Type B pancreatic cell (in vitro differentiated cells): Measurements from ENCODE around the gene GPC6. TPM values are rescaled to one million over a fixed set of nuclear protein-coding genes. Genes with fewer than 3 reads are reported as not detected.
"Not testable (repeated sequence)": the region's sequence is repeated elsewhere in the genome, so short reads cannot be mapped to it uniquely, and the experiment has no call there.

Experiments
- DNase-seq: peaks from one replicate; pipeline ENCODE4 v3.0.0; 2021; ENCODE audit warnings: mixed read lengths; ENCODE audit not compliant: unreplicated experiment; ENCODE audit errors: extremely low spot score
- H3K27ac Mint-ChIP-seq: 2 replicates; pipeline ENCODE4 v1.8.0; 2021; ENCODE audit warnings: mild to moderate bottlenecking, mixed read lengths
- H3K27me3 Mint-ChIP-seq: 2 replicates; pipeline ENCODE4 v1.8.0; 2021; ENCODE audit warnings: mixed read lengths
- H3K36me3 Mint-ChIP-seq: 2 replicates; pipeline ENCODE4 v1.8.0; 2021; ENCODE audit warnings: mixed read lengths
- H3K4me1 Mint-ChIP-seq: one replicate; pipeline ENCODE4 v1.8.0; 2021; ENCODE audit warnings: mixed read lengths; ENCODE audit not compliant: unreplicated experiment
- H3K4me3 Mint-ChIP-seq: 2 replicates; pipeline ENCODE4 v1.8.0; 2021; ENCODE audit warnings: mild to moderate bottlenecking, mixed read lengths
- H3K9me3 Mint-ChIP-seq: 2 replicates; pipeline ENCODE4 v1.8.0; 2021; ENCODE audit warnings: mixed read lengths
- CTCF ChIP-seq: fragments of 200-600 bp; sonication (generic); conservative IDR thresholded peaks from 2 replicates; pipeline ENCODE4 v1.5.0; 2021; ENCODE audit warnings: antibody characterized with exemption, mild to moderate bottlenecking
- total RNA-seq: library from RNA; stranded (reverse); gene quantifications from 2 replicates; pipeline ENCODE4 v1.2.1, GENCODE V29; 2021; ENCODE audit warnings: low replicate concordance

The GPC6 gene
- total RNA-seq, 1 donor from 2014 or later: 30.5 TPM

- no peak for DNase-seq
- H3K4me1 Mint-ChIP-seq: peaks cover 6% of the 10 kb centered on the region
- H3K9me3 Mint-ChIP-seq: no peaks in the 10 kb centered on the region
- no peak overlapping the region for H3K4me3 Mint-ChIP-seq
- H3K27me3 Mint-ChIP-seq: no peaks in the 10 kb centered on the region
- TF ChIP-seq CTCF: no peak
- H3K27ac Mint-ChIP-seq: no peak overlapping the region
- H3K36me3 Mint-ChIP-seq: no peaks in the 10 kb centered on the region
These were observed 223.6 kb downstream of the GPC6 start for GRCh38 chr13:93450191-93450621.

GRCh38 chr13:93450761-93451160 is 224.2 kb downstream of the GPC6 start:
- DNase-seq: no peak
- Mint-ChIP-seq H3K27ac (no peak overlapping the region), H3K9me3 (no peaks in the 10 kb centered on the region), H3K27me3 (no peaks in the 10 kb centered on the region), H3K4me1 (peaks cover 12% of the 10 kb centered on the region), H3K4me3 (no peak overlapping the region), H3K36me3 (no peaks in the 10 kb centered on the region)
- TF ChIP-seq CTCF: no peak

- H3K36me3 Mint-ChIP-seq, H3K9me3 Mint-ChIP-seq, H3K4me3 Mint-ChIP-seq, H3K27ac Mint-ChIP-seq, DNase-seq, H3K4me1 Mint-ChIP-seq, H3K27me3 Mint-ChIP-seq: not testable (repeated sequence)
These were observed 228.1 kb downstream of the GPC6 start for GRCh38 chr13:93454676-93455235.

- no peak overlapping the region for H3K27ac Mint-ChIP-seq
- peaks cover 8% of the 10 kb centered on the region for H3K4me1 Mint-ChIP-seq
- DNase-seq: no peak
- H3K36me3 Mint-ChIP-seq: no peaks in the 10 kb centered on the region
- no peaks in the 10 kb centered on the region for H3K27me3 Mint-ChIP-seq
- no peak for TF ChIP-seq CTCF
- no peak overlapping the region for H3K4me3 Mint-ChIP-seq
- H3K9me3 Mint-ChIP-seq: no peaks in the 10 kb centered on the region
These were observed 229.3 kb downstream of the GPC6 start for GRCh38 chr13:93455861-93456260.

- no peak for TF ChIP-seq CTCF
- Mint-ChIP-seq H3K27ac (no peak overlapping the region), H3K4me3 (no peak overlapping the region), H3K9me3 (peaks cover 6% of the 10 kb centered on the region), H3K27me3 (no peaks in the 10 kb centered on the region), H3K4me1 (peaks cover 8% of the 10 kb centered on the region), H3K36me3 (no peaks in the 10 kb centered on the region)
- DNase-seq: no peak
These were observed 233.4 kb downstream of the GPC6 start for GRCh38 chr13:93460005-93460404.

- TF ChIP-seq CTCF: no peak
- no peak overlapping the region for H3K4me3 Mint-ChIP-seq
- no peaks in the 10 kb centered on the region for H3K4me1 Mint-ChIP-seq
- no peak overlapping the region for H3K27ac Mint-ChIP-seq
- DNase-seq: no peak
- H3K36me3 Mint-ChIP-seq: no peaks in the 10 kb centered on the region
- H3K27me3 Mint-ChIP-seq: no peaks in the 10 kb centered on the region
- peaks cover 6% of the 10 kb centered on the region for H3K9me3 Mint-ChIP-seq
These were observed 235.5 kb downstream of the GPC6 start for GRCh38 chr13:93462151-93462550.
